Bladder microvascular endothelial cell (primary cell): ENCODE data around the gene H2AZ1. TPM values are rescaled to one million over a fixed set of nuclear protein-coding genes. Genes with fewer than 3 reads are reported as not detected.

ENCODE experiments used
- total RNA-seq: library from RNA; depleted of rRNA; stranded (reverse); fragments of >200 nt; gene quantifications from 2 replicates; pipeline ENCODE4 v1.2.3, GENCODE V29; 2014

The H2AZ1 gene
- 300 and 510 TPM in 2 replicates for total RNA-seq

DNA sequence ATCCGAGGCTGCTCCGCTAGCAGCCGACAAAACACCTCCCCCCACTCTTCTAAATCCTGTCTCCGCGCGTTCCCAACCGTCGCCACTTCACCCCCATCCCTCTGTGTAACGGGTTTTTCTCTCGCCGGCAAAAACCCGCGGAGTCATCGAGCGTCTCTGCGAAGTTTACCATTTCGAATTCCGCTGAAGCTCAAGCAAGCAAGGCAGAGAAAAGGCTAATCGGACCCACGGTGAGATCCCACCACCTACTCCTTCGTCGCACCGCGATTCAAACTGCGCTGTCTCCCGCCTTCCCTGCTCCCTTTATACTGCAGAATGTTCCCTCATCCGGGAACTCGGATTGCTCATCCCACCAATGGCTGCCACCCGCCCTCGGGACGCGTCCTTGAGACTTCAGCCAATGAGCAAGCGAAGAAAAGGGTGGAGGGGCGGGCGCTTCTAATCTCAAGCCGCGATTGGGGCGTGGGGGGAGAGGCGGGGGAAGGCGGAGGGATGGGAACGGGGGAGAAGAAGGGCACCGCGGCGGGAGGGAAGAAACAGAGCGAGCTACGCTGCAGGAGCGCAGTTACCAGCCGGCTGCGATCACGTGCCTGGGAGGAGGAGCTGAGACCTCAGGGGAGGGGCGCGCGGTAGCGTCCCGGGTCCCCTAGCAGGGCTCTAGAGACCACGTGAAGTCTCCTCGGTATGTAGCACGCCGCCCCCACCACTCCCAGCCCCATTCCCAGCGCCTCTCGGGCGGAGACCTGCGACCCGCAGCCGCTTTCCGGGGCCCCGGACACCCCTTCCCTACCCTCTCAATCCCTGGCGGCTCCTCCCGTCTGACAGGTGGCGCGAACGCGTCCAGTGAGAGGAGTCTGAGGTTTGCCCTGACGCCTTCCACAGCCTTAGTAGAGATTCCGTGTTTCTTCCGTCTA is at the start of gene H2AZ1:
H2AZ1 (minus strand) TSS at position 277 of the 914 bp plus-strand sequence; CDS start at position 172, 105 bp downstream.

DNA sequence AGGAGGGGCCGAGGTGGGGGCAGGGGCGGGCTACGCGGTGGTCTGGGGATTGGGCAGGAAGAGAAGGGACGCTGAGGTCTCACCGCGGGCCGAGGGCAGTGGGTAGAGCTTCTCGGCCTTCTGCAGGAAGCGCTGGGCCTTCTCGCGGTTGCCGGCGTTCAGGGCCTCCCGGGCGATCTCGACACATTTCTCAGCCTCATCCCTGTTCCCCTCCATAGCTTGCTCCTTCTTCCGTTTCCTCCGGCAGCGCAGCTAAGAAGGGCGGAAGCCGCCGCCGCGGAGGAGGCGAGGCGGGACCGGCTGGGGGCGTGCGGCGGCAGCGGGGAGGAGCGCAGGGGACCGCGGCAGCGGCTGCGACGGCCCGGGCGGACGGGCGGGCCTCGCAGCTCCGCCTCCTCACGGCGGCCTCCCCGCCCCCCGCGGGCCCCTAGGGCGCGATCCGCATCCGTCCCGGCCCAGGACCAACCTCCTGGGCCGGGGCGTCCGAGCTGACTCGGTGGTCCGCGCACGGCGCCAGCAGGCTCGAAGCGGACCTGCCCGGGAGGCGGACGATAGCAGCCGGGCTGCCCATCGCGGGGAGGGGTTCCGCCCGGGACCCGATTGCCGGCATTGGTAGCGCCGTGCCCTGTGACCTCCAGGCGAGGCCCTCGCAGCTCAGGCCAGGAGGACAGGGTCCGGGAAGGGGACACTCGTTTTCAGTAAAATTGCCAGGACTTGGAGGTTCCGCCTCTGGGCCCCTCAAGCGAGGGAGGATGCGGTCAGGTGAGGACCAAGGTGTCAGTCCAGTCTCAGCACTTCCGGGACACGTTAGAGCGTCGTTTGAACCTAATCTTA is 3.5 kb downstream of the H2AZ1 start, which contains the start of gene DNAJB14:
DNAJB14 (minus strand) TSS at position 263 of the 834 bp plus-strand sequence; CDS start at position 216, 47 bp downstream.

Other genes starting within 250 kb of the H2AZ1 start
- gene DAPP1, start 133.4 kb downstream of the H2AZ1 start, total RNA-seq = not detected in 2 replicates
- gene LAMTOR3, start 55.8 kb downstream of the H2AZ1 start, total RNA-seq = 9.9 and 40.0 TPM in 2 replicates
- gene DNAJB14, start 3.7 kb downstream of the H2AZ1 start, total RNA-seq = 53.9 and 80.6 TPM in 2 replicates
- 1.9 and 7.5 TPM in 2 replicates for gene DDIT4L, start 240.2 kb upstream of the H2AZ1 start, total RNA-seq